ENCODE measurements around the gene GRIA1.

Gene GRIA1

DNA sequence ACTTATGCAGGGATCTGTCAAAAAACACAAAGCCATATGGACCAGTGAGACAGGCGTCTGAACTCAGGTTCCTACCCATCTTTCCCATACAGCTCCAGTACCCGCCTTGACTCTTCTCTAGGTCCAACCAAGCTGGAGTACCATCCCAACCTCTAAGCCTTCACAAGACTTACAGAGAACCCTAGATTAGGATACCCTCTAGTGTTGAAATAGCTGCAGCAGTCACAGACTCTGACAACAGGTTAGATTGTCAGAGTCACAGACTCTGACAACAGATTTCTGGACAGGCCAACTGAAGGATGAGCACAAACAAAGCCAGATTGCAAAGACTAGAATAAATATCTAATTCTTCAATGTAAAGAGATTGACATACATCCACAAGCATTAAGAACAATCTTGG is 266.1 kb downstream of the GRIA1 start:
- TF ChIP-seq CTCF (IDR thresholded peaks at IDR 0.05), result no peak

DNA sequence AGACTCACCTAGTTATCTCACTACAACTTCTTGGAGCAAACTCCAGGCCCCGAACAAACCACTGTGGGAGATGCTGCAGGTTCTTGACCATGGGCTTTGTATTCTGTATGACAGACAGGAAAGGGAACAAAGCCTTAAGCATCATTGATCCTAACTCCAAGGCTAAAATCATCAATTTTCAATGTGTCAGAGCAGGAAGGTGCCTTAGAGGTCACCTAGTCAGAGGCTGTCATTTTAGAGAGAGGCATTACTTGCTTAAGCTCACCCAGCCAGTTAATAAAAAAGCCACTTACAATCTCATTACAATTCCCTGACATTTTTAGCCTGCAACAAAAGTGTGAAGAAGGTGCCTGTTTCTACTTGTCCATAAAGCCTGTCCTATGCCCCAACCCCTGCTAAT is 275.5 kb downstream of the GRIA1 start:
- no peak for TF ChIP-seq CTCF (IDR thresholded peaks at IDR 0.05)

DNA sequence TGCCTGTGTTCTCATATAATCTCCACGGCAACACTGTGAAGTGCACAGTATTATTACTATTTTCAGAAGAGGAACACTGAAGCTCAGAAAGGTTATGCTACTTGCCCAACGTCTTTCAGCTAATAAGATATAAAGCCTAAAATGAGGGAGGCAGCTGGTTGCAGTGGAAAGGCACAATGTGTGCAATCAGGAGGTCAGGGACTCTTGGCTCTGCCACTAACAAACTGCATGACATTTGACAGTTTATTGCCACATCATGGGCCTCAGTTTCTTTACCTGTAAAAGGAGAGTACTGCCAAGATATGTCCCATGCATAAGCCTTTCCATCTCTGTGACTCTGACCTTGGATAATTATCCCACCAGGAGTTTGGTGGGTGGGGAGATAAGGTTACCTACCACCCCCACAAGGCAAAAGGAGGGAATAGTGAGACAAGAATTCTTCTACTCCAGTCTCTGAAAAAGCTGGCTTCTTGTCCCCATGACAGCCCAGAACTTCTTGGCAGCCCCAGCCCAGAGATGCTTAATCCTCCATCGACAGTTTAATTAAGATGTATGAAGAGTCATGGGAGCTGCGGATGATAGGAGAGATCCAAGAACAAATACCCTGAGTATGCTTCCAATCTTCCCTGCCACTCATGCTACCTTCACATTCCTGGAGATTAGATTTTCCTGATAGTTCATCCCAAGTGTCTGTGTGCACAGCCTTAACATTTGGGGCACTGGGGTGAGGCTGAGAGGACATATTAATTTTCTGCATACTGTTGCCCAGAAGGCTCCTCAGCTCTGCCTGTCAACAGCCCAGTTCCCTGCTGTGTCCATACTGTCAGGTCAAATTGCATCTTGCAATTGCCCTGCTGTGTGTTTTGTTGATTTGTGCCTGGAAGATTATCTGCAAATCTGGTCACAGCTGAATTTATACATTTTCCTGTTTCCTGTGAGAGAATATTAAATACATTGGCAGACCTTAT is 277.0 kb downstream of the GRIA1 start:
- TF ChIP-seq CTCF (IDR thresholded peaks at IDR 0.05), result no peak

- no peak for TF ChIP-seq CTCF (IDR thresholded peaks at IDR 0.05)
Measured at GRCh38 chr5:153770066-153770465, 279.6 kb downstream of the GRIA1 start.

DNA sequence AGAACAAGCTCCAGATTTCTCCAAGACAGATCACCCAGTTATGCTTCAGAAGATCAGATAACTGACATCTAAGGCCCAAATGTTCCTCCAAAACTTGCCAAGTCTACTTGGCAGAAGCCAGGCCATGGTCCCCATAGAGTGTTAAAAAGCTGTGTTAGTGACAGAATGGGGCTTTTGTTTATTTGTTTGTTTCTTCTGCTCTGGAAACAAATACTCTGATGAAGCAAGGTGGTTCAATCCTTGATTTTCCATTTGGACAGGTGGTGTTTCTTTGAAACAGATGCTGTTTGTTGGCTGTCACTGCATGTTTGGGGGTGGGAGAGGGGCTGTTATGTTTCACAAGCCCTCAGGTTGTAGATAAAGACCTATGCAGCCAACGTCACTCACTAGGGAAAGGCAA is 284.2 kb downstream of the GRIA1 start:
- TF ChIP-seq CTCF (IDR thresholded peaks at IDR 0.05), result no peak

- TF ChIP-seq CTCF (IDR thresholded peaks at IDR 0.05), result no peak
Measured at GRCh38 chr5:153775923-153776322, 285.5 kb downstream of the GRIA1 start.

DNA sequence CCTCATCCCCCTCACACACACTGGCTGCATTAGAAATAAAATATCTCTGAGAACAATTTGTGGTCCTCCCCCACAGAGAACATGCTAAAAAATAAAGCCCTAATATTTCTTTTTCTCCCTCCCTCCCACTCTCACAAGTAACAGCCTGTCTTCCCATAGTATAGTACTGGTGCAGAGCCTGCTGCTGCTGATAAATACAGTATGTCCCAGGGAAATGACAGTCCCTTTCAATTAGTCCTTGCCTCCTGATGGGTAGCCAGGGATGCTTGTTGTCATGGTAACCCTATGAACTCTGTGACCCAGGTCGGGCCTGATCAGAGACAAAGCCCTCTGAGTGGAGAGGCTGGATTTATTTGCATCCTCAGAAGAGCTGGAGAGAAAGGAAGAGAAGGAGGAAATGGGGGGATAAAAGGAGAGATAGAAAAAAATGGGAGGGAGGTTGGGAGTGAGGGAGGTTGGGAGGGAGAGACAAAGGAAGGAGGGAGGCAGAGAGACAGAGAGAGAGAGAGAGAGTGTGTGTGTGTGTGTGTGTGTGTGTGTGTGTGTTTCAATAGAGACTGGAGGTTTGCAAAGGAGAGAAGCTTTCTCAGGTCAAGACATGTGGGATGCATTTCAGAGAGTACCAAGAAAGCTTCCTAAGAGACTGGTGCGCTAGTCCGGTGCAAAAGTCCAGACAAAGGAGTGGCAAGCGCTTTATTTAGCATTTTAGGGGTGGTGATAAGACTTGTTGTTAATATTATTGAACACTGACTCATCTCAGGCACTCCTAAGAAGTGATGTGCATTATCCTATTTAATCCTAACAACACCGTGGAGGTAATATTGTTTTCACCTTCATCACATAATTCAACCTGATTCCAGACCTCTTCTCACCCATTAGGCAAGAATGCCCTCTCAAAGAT is 287.5 kb downstream of the GRIA1 start:
- TF ChIP-seq CTCF (IDR thresholded peaks at IDR 0.05), result no peak

Measured in LNCAP (cell line).